ENCODE measurements around the gene ZNF532. TPM values are rescaled to one million over a fixed set of nuclear protein-coding genes. Genes with fewer than 3 reads are reported as not detected.

Gene ZNF532
- total and polyA plus RNA-seq, 2 of the 13 experiments (the other 11 are each of a cell fraction or from before 2014, with no cell fraction given) = not detected

GRCh38 chr18:58998401-58999203 is 133.9 kb downstream of the ZNF532 start (continued):
- TF ChIP-seq KIAA2018 (CRISPR knock-in tag; IDR thresholded peaks at IDR 0.05; ENCODE audit: borderline replicate concordance) (no peak), ZNF430 (CRISPR knock-in tag; IDR thresholded peaks at IDR 0.05) (no peak), BCL3 (CRISPR knock-in tag; IDR thresholded peaks at IDR 0.05) (no peak), PLSCR1 (CRISPR knock-in tag; IDR thresholded peaks at IDR 0.05; ENCODE audit: borderline replicate concordance) (no peak), ZNF772 (CRISPR knock-in tag; IDR thresholded peaks at IDR 0.05) (no peak), HNF4G (IDR thresholded peaks at IDR 0.05; ENCODE audit: borderline replicate concordance, low read depth, low read length) (no peak), HNF4G (CRISPR knock-in tag; IDR thresholded peaks at IDR 0.05; ENCODE audit: borderline replicate concordance, low read depth) (no peak)
